MCF 10A (cell line): ENCODE data around the gene EFEMP2. TPM values are rescaled to one million over a fixed set of nuclear protein-coding genes. Genes with fewer than 3 reads are reported as not detected.
A peak's percentile ranks its signal among the peaks of the same experiment; 100 is the strongest.

Experiments
- BruUV-seq: library from RNA; stranded (reverse); fragments of 400-500 nt; replicated peaks from 2 replicates; lab custom pipeline; 2021; lab: Mats Ljungman, UMichigan
- CTCF ChIA-PET: fragments of 300-600 bp; sonication (Branson Sonifier 250); formaldehyde crosslinking; extraction: SDS; loops from one replicate; lab custom pipeline; 2021; ENCODE audit warnings: antibody characterized with exemption, inconsistent platforms; lab: Yijun Ruan, JAX
- POLR2A ChIA-PET: fragments of 300-600, 350-650 bp; sonication (Branson Sonifier 250); formaldehyde crosslinking; extraction: SDS; loops from one replicate; lab custom pipeline; 2020; ENCODE audit warnings: antibody characterized with exemption, inconsistent platforms; lab: Yijun Ruan, JAX
- DNase-seq: peaks from one replicate; pipeline ENCODE4 v3.0.0-alpha.2; 2018; ENCODE audit not compliant: unreplicated experiment
- H3K27ac Mint-ChIP-seq: one replicate; pipeline ENCODE4 v1.8.0; 2022; ENCODE audit warnings: mild to moderate bottlenecking, low read depth, mixed read lengths; ENCODE audit not compliant: unreplicated experiment
- H3K27me3 Mint-ChIP-seq: one replicate; pipeline ENCODE4 v1.8.0; 2022; ENCODE audit warnings: mixed read lengths; ENCODE audit not compliant: insufficient read depth, unreplicated experiment
- H3K36me3 Mint-ChIP-seq: one replicate; pipeline ENCODE4 v1.8.0; 2022; ENCODE audit warnings: mild to moderate bottlenecking, moderate library complexity, mixed read lengths; ENCODE audit not compliant: insufficient read depth, unreplicated experiment
- H3K4me1 Mint-ChIP-seq: one replicate; pipeline ENCODE4 v1.8.0; 2022; ENCODE audit warnings: mixed read lengths; ENCODE audit not compliant: insufficient read depth, unreplicated experiment
- H3K4me3 Mint-ChIP-seq: one replicate; pipeline ENCODE4 v1.8.0; 2022; ENCODE audit warnings: mild to moderate bottlenecking, moderate library complexity, mixed read lengths; ENCODE audit not compliant: unreplicated experiment
- H3K9me3 Mint-ChIP-seq: one replicate; pipeline ENCODE4 v1.8.0; 2022; ENCODE audit warnings: mixed read lengths; ENCODE audit not compliant: unreplicated experiment
- intact Hi-C: fragments of 100-400 bp; cut with micrococcal nuclease; formaldehyde crosslinking; loops from 2 replicates; pipeline ENCODE4 v1.14.1; 2022
- total RNA-seq: library from RNA; stranded (reverse); gene quantifications from 2 replicates; pipeline ENCODE4 v1.2.3, GENCODE V29; 2022
- TF ChIP-seq, protein P1 (sequence below): fragments of 200-600 bp; IDR thresholded peaks from one replicate; pipeline ENCODE4 v1.8.0; 2022; ENCODE audit warnings: antibody characterized with exemption, mild to moderate bottlenecking; ENCODE audit not compliant: unreplicated experiment

EFEMP2 gene
- total RNA-seq, 1 experiment from 2014 or later = 2.4 TPM

GRCh38 chr11:65856689-65857499, 15.7 kb downstream of the EFEMP2 start:
- peaks cover 55% of the 10 kb centered on the region for H3K36me3 Mint-ChIP-seq
- ChIA-PET POLR2A (interaction anchor here (0.6 to 6.2 kb wide), 16 partner anchors 10 to 1725 kb away, joined by 3 to 181 read pairs (median 5); partner anchors contain the start of genes AP5B1, BANF1, CCDC85B and EIF1AD), CTCF (interaction anchor here (0.6 to 0.9 kb wide), 3 partner anchors 11 to 245 kb away, joined by 3 read pairs; no protein-coding TSS in a partner anchor)
- peak; percentile 72 for DNase-seq
- no peaks in the 10 kb centered on the region for H3K27me3 Mint-ChIP-seq
- no peaks in the 10 kb centered on the region for H3K9me3 Mint-ChIP-seq
- H3K27ac Mint-ChIP-seq = peak overlapping the region; percentile 94
- peaks cover 29% of the 10 kb centered on the region for H3K4me1 Mint-ChIP-seq
- no TSS peak for BruUV-seq
- H3K4me3 Mint-ChIP-seq = peak overlapping the region; percentile 83
- intact Hi-C loops = no loop called here
- TF ChIP-seq, protein P1, sequence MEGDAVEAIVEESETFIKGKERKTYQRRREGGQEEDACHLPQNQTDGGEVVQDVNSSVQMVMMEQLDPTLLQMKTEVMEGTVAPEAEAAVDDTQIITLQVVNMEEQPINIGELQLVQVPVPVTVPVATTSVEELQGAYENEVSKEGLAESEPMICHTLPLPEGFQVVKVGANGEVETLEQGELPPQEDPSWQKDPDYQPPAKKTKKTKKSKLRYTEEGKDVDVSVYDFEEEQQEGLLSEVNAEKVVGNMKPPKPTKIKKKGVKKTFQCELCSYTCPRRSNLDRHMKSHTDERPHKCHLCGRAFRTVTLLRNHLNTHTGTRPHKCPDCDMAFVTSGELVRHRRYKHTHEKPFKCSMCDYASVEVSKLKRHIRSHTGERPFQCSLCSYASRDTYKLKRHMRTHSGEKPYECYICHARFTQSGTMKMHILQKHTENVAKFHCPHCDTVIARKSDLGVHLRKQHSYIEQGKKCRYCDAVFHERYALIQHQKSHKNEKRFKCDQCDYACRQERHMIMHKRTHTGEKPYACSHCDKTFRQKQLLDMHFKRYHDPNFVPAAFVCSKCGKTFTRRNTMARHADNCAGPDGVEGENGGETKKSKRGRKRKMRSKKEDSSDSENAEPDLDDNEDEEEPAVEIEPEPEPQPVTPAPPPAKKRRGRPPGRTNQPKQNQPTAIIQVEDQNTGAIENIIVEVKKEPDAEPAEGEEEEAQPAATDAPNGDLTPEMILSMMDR = no peak

- DNase-seq = no peak
- Mint-ChIP-seq H3K27me3 (no peaks in the 10 kb centered on the region), H3K4me1 (peaks cover 24% of the 10 kb centered on the region), H3K36me3 (peaks cover 56% of the 10 kb centered on the region), H3K27ac (peak overlapping the region; percentile 94), H3K4me3 (peak overlapping the region; percentile 83), H3K9me3 (no peaks in the 10 kb centered on the region)
- TF ChIP-seq, protein P1 = no peak
- ChIA-PET POLR2A (interaction anchor here (0.7 to 6.2 kb wide), 4 partner anchors 33 to 144 kb away, joined by 3 to 181 read pairs (median 4); partner anchors contain the start of genes CCDC85B, FIBP and KAT5), CTCF (no interaction called here)
- no TSS peak for BruUV-seq
- intact Hi-C loops = no loop called here
Measured at GRCh38 chr11:65855927-65856363, 16.7 kb downstream of the EFEMP2 start.

GRCh38 chr11:65854852-65855837, 17.5 kb downstream of the EFEMP2 start:
- Mint-ChIP-seq H3K4me3 (peak overlapping the region; percentile 83), H3K4me1 (peaks cover 22% of the 10 kb centered on the region), H3K36me3 (peaks cover 56% of the 10 kb centered on the region), H3K27ac (peak overlapping the region; percentile 71), H3K27me3 (no peaks in the 10 kb centered on the region), H3K9me3 (no peaks in the 10 kb centered on the region)
- no peak for DNase-seq
- intact Hi-C loops = no loop called here
- CTCF ChIA-PET = interaction anchor here (0.6 kb wide), 1 partner anchor 38 kb away, joined by 4 read pairs; no protein-coding TSS in a partner anchor
- POLR2A ChIA-PET = interaction anchor here (0.7 kb wide), 1 partner anchor 35 kb away, joined by 4 read pairs; the partner anchor contains the start of gene CCDC85B
- BruUV-seq = TSS peak; percentile 63
- TF ChIP-seq, protein P1 = no peak
